ENCODE results near the gene FRMPD4.

The FRMPD4 gene

GRCh38 chrX:12292996-12293765, 154.9 kb downstream of the FRMPD4 start:
- Histone ChIP-seq H3K4me2 (ENCODE audit: low read length) (no peak overlapping the region), H3K4me3 (ENCODE audit: low read depth, low read length) (no peak overlapping the region), H3K27ac (no peak overlapping the region), H3K9me3 (ENCODE audit: control insufficient read depth, low read length) (no peaks in the 10 kb centered on the region), H2AFZ (no peak overlapping the region), H3K9ac (no peak overlapping the region), H3K27me3 (ENCODE audit: control insufficient read depth, insufficient read depth, low read length) (no peaks in the 10 kb centered on the region), H3K4me1 (no peaks in the 10 kb centered on the region), H3K36me3 (ENCODE audit: control insufficient read depth, insufficient read depth, low read length) (no peaks in the 10 kb centered on the region), H3K79me2 (no peaks in the 10 kb centered on the region)
- no peak for TF ChIP-seq CTCF (IDR thresholded peaks at IDR 0.05)

DNA sequence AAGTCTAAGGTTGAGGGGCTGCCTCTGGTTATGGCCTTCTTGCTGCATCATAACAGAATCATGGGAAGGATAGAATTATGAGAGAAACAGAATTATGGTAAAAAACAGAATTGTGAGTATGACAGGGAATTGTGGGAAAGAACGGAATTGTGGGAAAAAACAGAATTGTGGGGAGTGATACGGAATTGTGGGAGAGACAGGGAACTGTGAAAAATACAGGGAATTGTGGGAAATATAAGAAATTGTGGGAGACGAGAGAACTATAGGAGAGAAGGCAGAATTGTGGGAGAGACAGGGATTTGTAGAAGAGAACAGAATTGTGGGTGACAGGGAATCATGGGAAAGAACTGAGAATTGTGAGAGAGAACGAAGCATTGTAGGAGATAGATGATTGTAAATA, 159.1 kb downstream of the FRMPD4 start:
- Histone ChIP-seq H2AFZ (no peak overlapping the region), H3K27ac (no peak overlapping the region), H3K79me2 (no peaks in the 10 kb centered on the region), H3K9ac (no peak overlapping the region), H3K4me2 (ENCODE audit: low read length) (no peak overlapping the region), H3K9me3 (ENCODE audit: control insufficient read depth, low read length) (no peaks in the 10 kb centered on the region), H3K36me3 (ENCODE audit: control insufficient read depth, insufficient read depth, low read length) (no peaks in the 10 kb centered on the region), H3K4me1 (no peaks in the 10 kb centered on the region), H3K27me3 (ENCODE audit: control insufficient read depth, insufficient read depth, low read length) (no peaks in the 10 kb centered on the region), H3K4me3 (ENCODE audit: low read depth, low read length) (no peak overlapping the region)
- no peak for TF ChIP-seq CTCF (IDR thresholded peaks at IDR 0.05)

- no peak overlapping the region for H2AFZ ChIP-seq
- TF ChIP-seq CTCF (IDR thresholded peaks at IDR 0.05) = no peak
- no peaks in the 10 kb centered on the region for H3K9me3 ChIP-seq (ENCODE audit: control insufficient read depth, low read length)
- no peak overlapping the region for H3K27ac ChIP-seq
- H3K4me3 ChIP-seq (ENCODE audit: low read depth, low read length) = no peak overlapping the region
- H3K4me2 ChIP-seq (ENCODE audit: low read length) = no peak overlapping the region
- no peaks in the 10 kb centered on the region for H3K36me3 ChIP-seq (ENCODE audit: control insufficient read depth, insufficient read depth, low read length)
- no peaks in the 10 kb centered on the region for H3K4me1 ChIP-seq
- H3K27me3 ChIP-seq (ENCODE audit: control insufficient read depth, insufficient read depth, low read length) = no peaks in the 10 kb centered on the region
- no peak overlapping the region for H3K9ac ChIP-seq
- H3K79me2 ChIP-seq = no peaks in the 10 kb centered on the region
Observed at GRCh38 chrX:12301288-12301687, 163.0 kb downstream of the FRMPD4 start.

DNA sequence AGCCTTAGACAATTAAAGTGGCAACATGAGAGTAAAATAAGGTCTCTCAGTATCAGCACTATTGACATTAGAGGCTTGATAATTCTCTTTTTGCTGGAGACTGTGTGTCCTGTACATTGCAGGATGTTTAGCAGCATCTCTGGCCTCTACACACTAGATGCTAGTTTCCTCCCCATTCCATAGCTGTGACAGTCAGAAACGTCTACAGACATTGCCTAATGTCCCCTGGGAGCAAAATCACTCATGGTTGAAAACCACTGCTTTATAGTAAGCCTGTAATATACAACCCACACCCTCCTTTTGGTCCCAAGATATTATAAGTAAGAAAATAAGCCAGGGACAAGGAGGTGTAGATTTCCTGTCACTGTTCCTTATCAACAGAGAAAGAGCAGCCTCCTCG, 166.0 kb downstream of the FRMPD4 start:
- Histone ChIP-seq H3K9me3 (ENCODE audit: control insufficient read depth, low read length) (no peaks in the 10 kb centered on the region), H3K4me1 (no peaks in the 10 kb centered on the region), H2AFZ (no peak overlapping the region), H3K27ac (no peak overlapping the region), H3K36me3 (ENCODE audit: control insufficient read depth, insufficient read depth, low read length) (no peaks in the 10 kb centered on the region), H3K79me2 (no peaks in the 10 kb centered on the region), H3K9ac (no peak overlapping the region), H3K4me2 (ENCODE audit: low read length) (no peak overlapping the region), H3K27me3 (ENCODE audit: control insufficient read depth, insufficient read depth, low read length) (no peaks in the 10 kb centered on the region), H3K4me3 (ENCODE audit: low read depth, low read length) (no peak overlapping the region)
- TF ChIP-seq CTCF (IDR thresholded peaks at IDR 0.05) = no peak

- no peak for TF ChIP-seq CTCF (IDR thresholded peaks at IDR 0.05)
- Histone ChIP-seq H3K36me3 (ENCODE audit: control insufficient read depth, insufficient read depth, low read length) (no peaks in the 10 kb centered on the region), H3K79me2 (no peaks in the 10 kb centered on the region), H3K27me3 (ENCODE audit: control insufficient read depth, insufficient read depth, low read length) (no peaks in the 10 kb centered on the region), H3K27ac (no peak overlapping the region), H3K9ac (no peak overlapping the region), H3K9me3 (ENCODE audit: control insufficient read depth, low read length) (no peaks in the 10 kb centered on the region), H2AFZ (no peak overlapping the region), H3K4me3 (ENCODE audit: low read depth, low read length) (no peak overlapping the region), H3K4me2 (ENCODE audit: low read length) (no peak overlapping the region), H3K4me1 (no peaks in the 10 kb centered on the region)
Observed at GRCh38 chrX:12307961-12308360, 169.7 kb downstream of the FRMPD4 start.

Data from parathyroid adenoma (tissue), 2 donors.